GM10248 (cell line): ENCODE measurements around the gene TRHDE.

Experiments used
- CTCF ChIA-PET: fragments of 300-600 bp; sonication (Branson Sonifier 250); formaldehyde crosslinking; extraction: SDS; loops from one replicate; lab custom pipeline; 2021; ENCODE audit warnings: antibody characterized with exemption; lab: Yijun Ruan, JAX
- POLR2A ChIA-PET: fragments of 350-650 bp; sonication (Branson Sonifier 250); formaldehyde crosslinking; extraction: SDS; loops from one replicate; lab custom pipeline; 2020; ENCODE audit warnings: antibody characterized with exemption; lab: Yijun Ruan, JAX
- DNase-seq: peaks from one replicate; pipeline ENCODE4 v3.0.0; 2012; ENCODE audit errors: extremely low spot score
- TF ChIP-seq, protein P1 (sequence below): IDR thresholded peaks from 2 replicates; pipeline ENCODE4 v1.5.1; 2012; ENCODE audit warnings: mild to moderate bottlenecking, low read depth; ENCODE audit errors: extremely low read depth, missing control alignments, control extremely low read depth

TRHDE gene

DNA sequence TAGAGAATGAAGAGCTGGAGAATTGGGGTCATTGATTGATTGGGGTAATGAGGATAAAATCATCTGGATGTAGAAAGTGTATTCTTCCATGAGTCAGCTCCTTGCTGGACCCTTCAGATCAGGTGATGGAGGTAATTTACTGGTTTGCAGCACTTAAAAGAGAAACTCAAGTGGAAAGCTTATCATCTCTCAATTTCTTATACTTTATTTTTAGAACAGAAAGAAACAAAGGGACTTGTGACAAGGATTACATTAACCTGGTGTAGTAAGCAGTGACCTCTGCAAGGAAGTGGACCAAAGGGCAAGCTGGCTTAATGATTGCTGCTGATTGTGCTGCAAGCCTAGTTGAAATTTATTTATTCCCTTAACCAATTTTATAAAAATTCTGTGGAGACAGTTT, 405.0 kb downstream of the TRHDE start:
- TF ChIP-seq, protein P1, sequence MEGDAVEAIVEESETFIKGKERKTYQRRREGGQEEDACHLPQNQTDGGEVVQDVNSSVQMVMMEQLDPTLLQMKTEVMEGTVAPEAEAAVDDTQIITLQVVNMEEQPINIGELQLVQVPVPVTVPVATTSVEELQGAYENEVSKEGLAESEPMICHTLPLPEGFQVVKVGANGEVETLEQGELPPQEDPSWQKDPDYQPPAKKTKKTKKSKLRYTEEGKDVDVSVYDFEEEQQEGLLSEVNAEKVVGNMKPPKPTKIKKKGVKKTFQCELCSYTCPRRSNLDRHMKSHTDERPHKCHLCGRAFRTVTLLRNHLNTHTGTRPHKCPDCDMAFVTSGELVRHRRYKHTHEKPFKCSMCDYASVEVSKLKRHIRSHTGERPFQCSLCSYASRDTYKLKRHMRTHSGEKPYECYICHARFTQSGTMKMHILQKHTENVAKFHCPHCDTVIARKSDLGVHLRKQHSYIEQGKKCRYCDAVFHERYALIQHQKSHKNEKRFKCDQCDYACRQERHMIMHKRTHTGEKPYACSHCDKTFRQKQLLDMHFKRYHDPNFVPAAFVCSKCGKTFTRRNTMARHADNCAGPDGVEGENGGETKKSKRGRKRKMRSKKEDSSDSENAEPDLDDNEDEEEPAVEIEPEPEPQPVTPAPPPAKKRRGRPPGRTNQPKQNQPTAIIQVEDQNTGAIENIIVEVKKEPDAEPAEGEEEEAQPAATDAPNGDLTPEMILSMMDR: no peak
- ChIA-PET CTCF (interaction anchor here (0.8 kb wide), 1 partner anchor 15 kb away, joined by 3 read pairs; no protein-coding TSS in a partner anchor), POLR2A (no interaction called here)
- DNase-seq: no peak

DNA sequence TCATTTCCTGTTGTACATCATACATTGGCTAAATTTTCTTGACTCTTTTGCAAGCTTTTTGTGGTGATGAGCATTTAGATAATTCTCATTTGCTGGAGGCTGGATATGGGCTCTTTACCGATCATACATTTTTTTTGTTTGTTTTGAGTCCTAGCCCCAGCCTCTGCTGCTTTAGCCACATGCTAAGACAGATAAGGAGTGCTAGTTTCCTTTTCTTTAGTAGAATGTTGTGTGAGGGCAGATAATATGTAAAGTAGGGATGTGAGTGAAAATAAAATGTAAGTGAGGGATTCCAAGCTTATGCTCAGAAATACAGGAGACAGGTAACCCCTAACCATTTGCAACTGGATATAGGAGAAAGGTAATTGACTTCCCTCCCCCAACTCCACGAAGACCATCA, 405.7 kb downstream of the TRHDE start:
- TF ChIP-seq, protein P1: no peak
- POLR2A ChIA-PET: no interaction called here
- CTCF ChIA-PET: interaction anchor here (0.9 to 1.5 kb wide), 3 partner anchors 10 to 24 kb away, joined by 3 read pairs; no protein-coding TSS in a partner anchor
- DNase-seq: no peak

DNA sequence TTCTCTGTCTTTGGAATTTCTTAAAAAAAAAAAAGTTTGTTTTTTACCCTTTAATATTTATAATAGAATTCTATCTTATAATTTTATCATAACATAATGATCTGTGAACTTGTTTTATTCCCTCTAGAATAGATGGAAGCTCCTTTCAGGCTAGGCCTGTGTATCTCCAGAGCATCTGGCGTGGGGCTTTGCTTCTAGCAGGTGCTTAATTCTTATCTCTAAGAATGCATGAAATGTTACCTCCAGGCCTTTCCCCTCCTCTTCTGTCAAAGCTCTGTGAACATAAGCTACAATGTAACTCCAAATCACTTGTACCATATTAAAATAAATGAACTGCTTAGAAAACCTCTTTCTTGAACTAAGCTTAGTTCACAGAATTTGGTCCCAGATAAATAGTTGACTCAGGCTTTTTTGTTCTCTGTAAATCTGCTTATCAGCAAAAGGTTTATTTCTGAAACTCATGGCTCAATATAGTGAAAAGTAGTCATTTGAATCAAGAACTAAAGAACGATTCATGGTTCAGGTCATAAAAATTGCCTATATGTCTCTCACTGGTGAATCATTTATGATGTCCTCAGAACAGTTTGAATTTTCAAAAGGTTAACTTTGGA, 407.1 kb downstream of the TRHDE start:
- ChIA-PET CTCF (interaction anchor here (1.3 kb wide), 1 partner anchor 8 kb away, joined by 3 read pairs; no protein-coding TSS in a partner anchor), POLR2A (no interaction called here)
- DNase-seq: no peak
- TF ChIP-seq, protein P1: no peak

DNA sequence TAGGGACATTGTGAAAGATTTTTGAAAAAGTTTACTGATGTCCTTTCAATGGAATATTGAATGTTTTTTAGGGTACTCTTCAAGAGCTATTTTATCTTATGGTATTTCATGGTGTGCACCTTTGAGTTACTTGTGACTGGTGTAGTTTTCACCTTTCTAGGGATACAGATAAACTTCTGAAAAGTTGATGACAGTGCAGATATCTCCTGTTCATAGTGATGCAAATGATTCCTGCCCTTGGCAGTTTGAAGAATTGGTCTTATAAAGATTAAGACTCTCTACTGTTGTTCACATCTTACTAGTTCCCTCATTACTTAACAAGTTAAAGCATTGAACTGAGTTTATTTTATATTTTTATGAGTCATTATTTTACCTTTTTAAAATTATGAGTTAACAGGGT, 408.9 kb downstream of the TRHDE start:
- CTCF ChIA-PET: no interaction called here
- TF ChIP-seq, protein P1: no peak
- POLR2A ChIA-PET: no interaction called here

DNA sequence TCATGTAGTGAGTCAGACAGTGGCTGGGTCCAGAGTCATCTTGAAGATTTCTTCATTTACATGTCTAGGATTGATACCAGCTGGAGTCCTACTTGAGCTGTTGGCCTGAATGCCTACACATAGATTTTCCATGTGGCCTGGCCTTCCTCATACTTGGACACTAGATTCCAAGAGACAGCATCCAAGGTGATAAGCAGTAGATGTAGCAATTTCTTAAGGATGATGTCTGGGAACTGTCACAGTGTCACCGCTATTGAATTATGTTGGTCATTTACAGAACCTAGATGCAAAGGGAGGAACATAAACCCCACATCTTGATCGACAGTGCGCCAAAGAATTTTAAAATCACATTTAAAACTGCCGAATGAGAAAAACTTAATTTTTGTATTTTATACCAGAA, 412.3 kb downstream of the TRHDE start:
- no peak for DNase-seq
- TF ChIP-seq, protein P1: no peak
- CTCF ChIA-PET: no interaction called here
- POLR2A ChIA-PET: no interaction called here

More for the DNA sequence above, 408.9 kb downstream of the TRHDE start:
- DNase-seq: no peak

DNA sequence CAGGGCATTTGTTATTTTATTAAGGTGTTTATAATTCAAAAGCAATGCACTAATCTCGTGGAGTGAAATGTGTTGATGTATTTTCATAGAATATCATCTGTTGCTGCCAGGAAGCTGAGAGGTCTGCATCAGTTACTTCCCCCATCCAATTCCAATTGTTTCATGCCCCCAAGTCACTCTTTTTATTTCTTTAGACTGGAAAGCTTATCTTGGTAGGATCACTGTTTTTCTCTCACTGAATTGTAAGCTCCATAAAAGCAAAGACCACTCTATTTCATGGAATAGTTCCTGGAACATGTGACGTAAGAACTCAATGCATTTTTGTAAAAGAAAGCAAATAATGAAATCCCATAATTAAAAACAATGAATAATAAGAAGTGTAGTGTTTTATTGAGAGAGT, 420.2 kb downstream of the TRHDE start:
- ChIA-PET CTCF (interaction anchor here (1.0 to 1.2 kb wide), 2 partner anchors 10 to 15 kb away, joined by 3 to 4 read pairs; no protein-coding TSS in a partner anchor), POLR2A (no interaction called here)
- TF ChIP-seq, protein P1: no peak
- DNase-seq: no peak
